Neural crest cell (in vitro differentiated cells): ENCODE measurements around the gene UNC45A. TPM values are rescaled to one million over a fixed set of nuclear protein-coding genes. Genes with fewer than 3 reads are reported as not detected.

Source experiments
- DNase-seq: peaks from one replicate; pipeline ENCODE4 v3.0.0; 2021; ENCODE audit warnings: low read depth, mixed read lengths, low spot score
- H3K27ac Mint-ChIP-seq: one replicate; pipeline ENCODE4 v1.8.0; 2021; ENCODE audit warnings: mild to moderate bottlenecking, mixed read lengths; ENCODE audit not compliant: unreplicated experiment
- H3K27me3 Mint-ChIP-seq: 2 replicates; pipeline ENCODE4 v1.8.0; 2021; ENCODE audit warnings: low read depth, mild to moderate bottlenecking, mixed read lengths
- H3K36me3 Mint-ChIP-seq: 2 replicates; pipeline ENCODE4 v1.8.0; 2021; ENCODE audit warnings: low read depth, mild to moderate bottlenecking, mixed read lengths
- H3K4me1 Mint-ChIP-seq: 2 replicates; pipeline ENCODE4 v1.8.0; 2021; ENCODE audit warnings: mixed read lengths
- H3K4me3 Mint-ChIP-seq: one replicate; pipeline ENCODE4 v1.8.0; 2021; ENCODE audit warnings: mild to moderate bottlenecking, mixed read lengths
- H3K9me3 Mint-ChIP-seq: 2 replicates; pipeline ENCODE4 v1.8.0; 2021; ENCODE audit warnings: mixed read lengths
- total RNA-seq: library from RNA; stranded (reverse); gene quantifications from 2 replicates; pipeline ENCODE4 v1.2.1, GENCODE V29; 2021
- TF ChIP-seq, protein P1 (sequence below): fragments of 200-600 bp; sonication (generic); conservative IDR thresholded peaks from 2 replicates; pipeline ENCODE4 v1.5.0; 2021; ENCODE audit warnings: antibody characterized with exemption, mild to moderate bottlenecking

Gene UNC45A
- total RNA-seq, 1 donor from 2014 or later: 65.4 TPM

DNA sequence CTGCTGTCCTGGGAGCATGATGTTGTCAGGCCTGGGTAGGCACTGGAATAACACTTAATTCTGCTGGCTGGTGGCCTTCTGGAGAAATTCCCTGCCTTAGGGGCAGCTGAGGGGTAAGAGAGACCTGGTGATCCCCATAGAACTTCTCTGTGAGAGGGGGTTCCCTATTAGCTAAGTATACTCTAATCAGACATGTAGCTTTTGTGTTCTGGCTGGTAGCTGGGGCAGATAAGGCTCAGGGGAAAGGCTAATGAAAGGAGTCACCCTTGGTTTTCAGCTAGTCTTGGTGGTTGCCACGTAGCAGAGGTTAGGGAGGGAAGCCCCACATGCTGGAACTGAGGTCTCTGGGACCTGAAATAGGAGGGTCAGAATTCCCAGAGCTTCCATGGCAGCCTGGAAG lies 1.8 kb upstream of the UNC45A start:
- TF ChIP-seq, protein P1, sequence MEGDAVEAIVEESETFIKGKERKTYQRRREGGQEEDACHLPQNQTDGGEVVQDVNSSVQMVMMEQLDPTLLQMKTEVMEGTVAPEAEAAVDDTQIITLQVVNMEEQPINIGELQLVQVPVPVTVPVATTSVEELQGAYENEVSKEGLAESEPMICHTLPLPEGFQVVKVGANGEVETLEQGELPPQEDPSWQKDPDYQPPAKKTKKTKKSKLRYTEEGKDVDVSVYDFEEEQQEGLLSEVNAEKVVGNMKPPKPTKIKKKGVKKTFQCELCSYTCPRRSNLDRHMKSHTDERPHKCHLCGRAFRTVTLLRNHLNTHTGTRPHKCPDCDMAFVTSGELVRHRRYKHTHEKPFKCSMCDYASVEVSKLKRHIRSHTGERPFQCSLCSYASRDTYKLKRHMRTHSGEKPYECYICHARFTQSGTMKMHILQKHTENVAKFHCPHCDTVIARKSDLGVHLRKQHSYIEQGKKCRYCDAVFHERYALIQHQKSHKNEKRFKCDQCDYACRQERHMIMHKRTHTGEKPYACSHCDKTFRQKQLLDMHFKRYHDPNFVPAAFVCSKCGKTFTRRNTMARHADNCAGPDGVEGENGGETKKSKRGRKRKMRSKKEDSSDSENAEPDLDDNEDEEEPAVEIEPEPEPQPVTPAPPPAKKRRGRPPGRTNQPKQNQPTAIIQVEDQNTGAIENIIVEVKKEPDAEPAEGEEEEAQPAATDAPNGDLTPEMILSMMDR: no peak
- DNase-seq: no peak
- no peaks in the 10 kb centered on the region for H3K27me3 Mint-ChIP-seq
- no peaks in the 10 kb centered on the region for H3K9me3 Mint-ChIP-seq
- H3K36me3 Mint-ChIP-seq: peaks cover 1% of the 10 kb centered on the region
- H3K4me1 Mint-ChIP-seq: peaks cover 32% of the 10 kb centered on the region
- H3K4me3 Mint-ChIP-seq: peak overlapping the region; percentile 91
- H3K27ac Mint-ChIP-seq: no peak overlapping the region

DNA sequence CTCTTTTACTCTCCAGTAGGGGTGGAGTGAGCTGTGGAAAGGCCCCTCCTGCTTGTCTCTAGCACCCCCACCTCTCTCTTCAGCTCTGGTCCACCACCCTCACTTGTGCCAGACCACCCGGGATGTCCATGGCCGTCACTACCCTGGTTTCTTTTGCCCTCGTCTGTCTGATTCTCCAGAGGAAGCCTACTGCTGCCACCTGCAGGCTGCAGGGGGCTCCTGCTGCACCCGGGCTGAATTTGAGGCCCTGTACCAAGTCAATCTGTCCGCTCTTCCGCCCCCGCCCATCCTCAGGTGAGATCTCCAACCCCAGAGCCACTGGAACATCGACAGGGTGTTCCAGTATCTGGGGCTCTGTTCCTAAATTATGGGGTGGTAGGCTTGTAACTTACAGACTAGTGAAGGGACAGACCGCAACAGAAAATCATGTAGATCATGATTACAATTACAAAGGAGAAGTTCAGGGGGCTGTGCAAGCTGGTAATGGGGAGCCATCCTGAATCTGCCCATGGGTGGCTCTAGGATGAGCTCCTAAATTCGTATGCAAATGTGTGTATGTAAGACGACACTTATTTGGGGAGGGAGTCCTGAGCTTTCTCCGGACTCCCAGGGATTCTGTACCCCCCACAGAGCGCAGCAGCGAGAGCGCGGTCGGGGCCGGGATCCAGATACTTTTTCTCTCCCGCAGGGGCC lies 683 bp upstream of the UNC45A start:
- H3K4me1 Mint-ChIP-seq: peaks cover 32% of the 10 kb centered on the region
- no peaks in the 10 kb centered on the region for H3K27me3 Mint-ChIP-seq
- DNase-seq: peak; percentile 82
- no peak overlapping the region for H3K27ac Mint-ChIP-seq
- H3K36me3 Mint-ChIP-seq: peaks cover 2% of the 10 kb centered on the region
- H3K4me3 Mint-ChIP-seq: peak overlapping the region; percentile 91
- no peaks in the 10 kb centered on the region for H3K9me3 Mint-ChIP-seq
- TF ChIP-seq, protein P1: peak; percentile 86

DNA sequence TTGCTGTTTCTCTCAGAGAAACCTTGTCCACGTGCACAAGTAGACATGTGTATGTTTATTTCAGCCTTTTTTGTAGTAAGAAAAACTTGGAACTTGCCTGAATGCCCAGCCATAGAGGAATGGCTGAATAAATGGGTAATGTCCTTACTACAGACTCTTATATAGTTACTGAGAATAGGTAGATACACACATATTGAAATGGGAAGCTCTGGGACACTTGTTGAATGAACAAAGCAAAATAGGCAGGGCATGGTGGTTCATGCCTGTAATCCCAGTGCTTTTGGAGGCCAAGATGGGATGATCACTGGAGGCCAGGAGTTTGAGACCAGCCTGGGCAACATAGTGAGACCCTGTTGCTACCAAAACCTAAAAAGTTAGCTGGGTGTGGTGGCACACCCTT lies 1.7 kb downstream of the UNC45A start:
- H3K36me3 Mint-ChIP-seq: peaks cover 6% of the 10 kb centered on the region
- peaks cover 25% of the 10 kb centered on the region for H3K4me1 Mint-ChIP-seq
- TF ChIP-seq, protein P1: no peak
- no peak overlapping the region for H3K27ac Mint-ChIP-seq
- H3K9me3 Mint-ChIP-seq: no peaks in the 10 kb centered on the region
- DNase-seq: no peak
- H3K4me3 Mint-ChIP-seq: peak overlapping the region; percentile 91
- H3K27me3 Mint-ChIP-seq: no peaks in the 10 kb centered on the region

DNA sequence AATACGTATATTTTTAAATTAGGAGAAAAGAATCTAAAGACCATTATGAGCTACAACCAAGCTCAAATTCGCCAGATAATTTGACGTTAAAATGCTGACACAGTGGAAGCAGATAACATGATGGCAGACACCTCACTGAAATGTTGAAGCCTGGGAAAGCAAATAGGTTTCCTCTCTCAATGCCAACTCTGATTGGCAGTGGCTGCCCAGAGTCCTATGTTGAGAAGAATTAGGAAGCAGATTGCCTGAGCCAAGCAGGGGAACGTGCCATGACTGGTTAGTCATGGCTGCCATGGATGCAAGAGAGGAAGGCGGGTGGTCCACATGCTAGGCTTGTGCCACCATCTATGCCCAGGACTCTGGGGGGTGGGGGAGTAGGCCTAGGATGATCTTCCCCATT lies 3.2 kb downstream of the UNC45A start:
- no peak for DNase-seq
- peaks cover 6% of the 10 kb centered on the region for H3K36me3 Mint-ChIP-seq
- TF ChIP-seq, protein P1: no peak
- H3K4me3 Mint-ChIP-seq: no peak overlapping the region
- H3K27ac Mint-ChIP-seq: no peak overlapping the region
- H3K27me3 Mint-ChIP-seq: no peaks in the 10 kb centered on the region
- no peaks in the 10 kb centered on the region for H3K9me3 Mint-ChIP-seq
- peaks cover 20% of the 10 kb centered on the region for H3K4me1 Mint-ChIP-seq

DNA sequence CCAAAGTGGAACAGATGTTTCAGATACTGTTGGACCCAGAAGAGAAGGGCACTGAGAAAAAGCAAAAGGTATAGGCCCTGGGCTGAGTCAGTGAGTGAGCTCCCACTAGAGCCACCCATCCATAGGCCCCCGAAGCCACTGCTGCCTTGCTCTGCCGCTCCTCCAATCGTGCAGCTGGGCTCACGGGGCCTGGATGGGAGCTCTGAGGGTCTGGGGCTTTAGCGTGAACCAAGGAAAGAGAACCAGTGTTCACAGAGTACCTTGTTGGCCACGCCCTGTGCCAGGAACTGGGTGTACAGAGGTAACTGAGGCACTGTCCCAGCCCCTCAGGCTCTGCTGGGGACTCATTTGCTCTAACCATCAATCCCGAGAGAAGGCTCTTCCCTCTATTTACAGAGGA lies 4.7 kb downstream of the UNC45A start:
- Mint-ChIP-seq H3K27me3 (no peaks in the 10 kb centered on the region), H3K4me1 (peaks cover 13% of the 10 kb centered on the region), H3K27ac (no peak overlapping the region), H3K36me3 (peaks cover 6% of the 10 kb centered on the region), H3K9me3 (no peaks in the 10 kb centered on the region), H3K4me3 (peak overlapping the region; percentile 38)
- TF ChIP-seq, protein P1: no peak
- no peak for DNase-seq
